Ovary (tissue), 9 donors: Measurements from ENCODE around the gene PAN3. TPM values are rescaled to one million over a fixed set of nuclear protein-coding genes. Genes with fewer than 3 reads are reported as not detected.

Experiments
- DNase-seq, 5 donors: peaks; one replicate each; pipeline ENCODE4 v3.0.0-alpha.2; 2019 to 2020
- H3K27ac ChIP-seq, 2 donors: fragments of 200-600 bp; one replicate each; pipeline versions ENCODE4 v1.5.1 to v1.8.0; 2019 to 2022
- H3K27me3 ChIP-seq: fragments of 200-600 bp; one replicate; pipeline ENCODE4 v1.8.0; 2022
- H3K36me3 ChIP-seq: fragments of 200-600 bp; sonication (generic); one replicate; pipeline ENCODE4 v1.5.1; 2019
- H3K4me1 ChIP-seq: one replicate; pipeline ENCODE4 v1.8.1; 2013; ENCODE audit warnings: mild to moderate bottlenecking, moderate library complexity; ENCODE audit not compliant: insufficient read depth
- H3K4me3 ChIP-seq: fragments of 200-600 bp; sonication (generic); one replicate; pipeline ENCODE4 v1.5.1; 2017
- H3K9me3 ChIP-seq, 2 donors: fragments of 200-600 bp in 1 of 2; sonication (generic) in 1 of 2; one replicate each; pipeline versions ENCODE4 v1.5.1 to v1.8.1; 2013 to 2019; ENCODE audit warnings: mild to moderate bottlenecking in 1 of 2, moderate library complexity in 1 of 2
- CTCF ChIP-seq, 3 donors: fragments of 450-650 bp in 2 of 3; fragments of 200-600 bp in 1 of 3; IDR thresholded peaks; one replicate each; pipeline versions ENCODE4 v1.5.1 to v1.8.0; 2016 to 2022; ENCODE audit warnings: antibody characterized with exemption in 3 of 3, mild to moderate bottlenecking in 1 of 3
- EP300 ChIP-seq: sonication (generic); formaldehyde crosslinking; IDR thresholded peaks from one replicate; pipeline ENCODE4 v1.6.1; 2017; ENCODE audit warnings: antibody characterized with exemption
- POLR2A ChIP-seq: fragments of 450-650 bp; IDR thresholded peaks from one replicate; pipeline ENCODE4 v1.6.1; 2017; ENCODE audit warnings: antibody characterized with exemption, mild to moderate bottlenecking, moderate library complexity
- WGBS, 3 donors: extraction: QIAGEN DNeasy Blood & Tissue Kit in 1 of 3; methylation state at CpG; one replicate each; pipeline versions ENCODE4 v1.1.5 to v1.1.7; 2013 to 2017; 5-methylcytosine and 5-hydroxymethylcytosine counted together
- intact Hi-C, 4 donors: fragments of 100-400 bp; cut with DNase I; formaldehyde crosslinking; loops; one replicate each; pipeline versions ENCODE4 v1.11.0 to v1.15.1; 2022 to 2023
- polyA plus RNA-seq, 2 donors: library from polyadenylated mRNA; stranded (reverse); fragments of 200-250 nt in 1 of 2; fragments of 350-450 nt in 1 of 2; fragmentation: Illumina TruSeq in 1 of 2; extraction: RNeasy Lipid Tissue Mini Kit (QIAGEN cat#74804) in 1 of 2; gene quantifications; one replicate each; pipeline ENCODE4 v1.2.3, GENCODE V29; 2013 to 2014
- total RNA-seq, 7 donors: library from RNA; depleted of rRNA in 2 of 7; stranded (reverse); fragments of >200 nt in 2 of 7; fragmentation: NEBNext Ultra II Directional in 3 of 7; extraction: Animal tissue kit (Norgen Biotek cat#: 25700) in 3 of 7; gene quantifications; one replicate each; pipeline versions ENCODE4 v1.1.0 to v1.2.4, GENCODE V29; 2016 to 2023
- donor health status: DM: no; HTN: no; CAD: no; lungs with moderate emphysema.
- donor health status: DM: no; HTN: no; CAD: no.
- donor health status: Bipolar disorder and iron deficiency.
- donor health status: DM: yes; HTN: yes; CAD: no.
- donor health status: DM: no; HTN: no; CAD: no.
- donor health status: DM: yes; HTN: yes; CAD: no.

PAN3 gene
- total and polyA plus RNA-seq, 9 donors = 13.2 to 40.7 (median 35.7) TPM

GRCh38 chr13:28286263-28286662 is 147.9 kb downstream of the PAN3 start:
- intact Hi-C loops = no loop called here
- no peaks in the 10 kb centered on the region for H3K36me3 ChIP-seq
- H3K27me3 ChIP-seq = no peaks in the 10 kb centered on the region
- H3K4me1 ChIP-seq = no peaks in the 10 kb centered on the region
- H3K27ac ChIP-seq = no peak overlapping the region
- 94 to 100% (median 98%) methylated on average over 1 of the region's 1 CpG for WGBS, 3 donors
- no peak for TF ChIP-seq POLR2A
- no peak for TF ChIP-seq EP300
- no peak for TF ChIP-seq CTCF (IDR thresholded peaks at IDR 0.05)
- DNase-seq = no peak
- no peaks in the 10 kb centered on the region for H3K9me3 ChIP-seq
- H3K4me3 ChIP-seq = no peak overlapping the region

GRCh38 chr13:28297341-28297740 is 159.0 kb downstream of the PAN3 start:
- H3K9me3 ChIP-seq = no peaks in the 10 kb centered on the region
- H3K27me3 ChIP-seq = no peaks in the 10 kb centered on the region
- intact Hi-C loops = no loop called here
- H3K27ac ChIP-seq = no peak overlapping the region
- no peaks in the 10 kb centered on the region for H3K4me1 ChIP-seq
- WGBS, 3 donors = 81 to 86% (median 85%) methylated on average over 3 of the region's 3 CpGs
- H3K4me3 ChIP-seq = no peak overlapping the region
- no peaks in the 10 kb centered on the region for H3K36me3 ChIP-seq
- DNase-seq = no peak
- TF ChIP-seq POLR2A = no peak

GRCh38 chr13:28299916-28300315 is 161.6 kb downstream of the PAN3 start:
- TF ChIP-seq EP300 (no peak), POLR2A (no peak), CTCF (IDR thresholded peaks at IDR 0.05) (no peak)

GRCh38 chr13:28301839-28302238 is 163.5 kb downstream of the PAN3 start:
- 54 to 70% (median 63%) methylated on average over 4 of the region's 4 CpGs for WGBS, 3 donors
- H3K27me3 ChIP-seq = no peaks in the 10 kb centered on the region
- intact Hi-C loops = no loop called here
- no peak overlapping the region for H3K4me3 ChIP-seq
- no peak for DNase-seq
- H3K27ac ChIP-seq = no peak overlapping the region
- no peaks in the 10 kb centered on the region for H3K36me3 ChIP-seq
- no peak for TF ChIP-seq EP300
- TF ChIP-seq CTCF (IDR thresholded peaks at IDR 0.05) = no peak
- TF ChIP-seq POLR2A = no peak
- H3K4me1 ChIP-seq = no peaks in the 10 kb centered on the region
- no peaks in the 10 kb centered on the region for H3K9me3 ChIP-seq

More at GRCh38 chr13:28299916-28300315, 161.6 kb downstream of the PAN3 start:
- H3K27ac ChIP-seq = no peak overlapping the region
- WGBS, 3 donors = 12 to 42% (median 14%) methylated on average over 2 of the region's 2 CpGs
- H3K4me1 ChIP-seq = no peaks in the 10 kb centered on the region
- H3K9me3 ChIP-seq = no peaks in the 10 kb centered on the region
- H3K36me3 ChIP-seq = no peaks in the 10 kb centered on the region
- intact Hi-C loops = no loop called here
- no peak for DNase-seq
- no peaks in the 10 kb centered on the region for H3K27me3 ChIP-seq
- H3K4me3 ChIP-seq = no peak overlapping the region

GRCh38 chr13:28306325-28306724 is 168.0 kb downstream of the PAN3 start:
- intact Hi-C loops = no loop called here
- DNase-seq = no peak
- Histone ChIP-seq H3K27ac (no peak overlapping the region), H3K9me3 (no peaks in the 10 kb centered on the region), H3K36me3 (no peaks in the 10 kb centered on the region), H3K27me3 (no peaks in the 10 kb centered on the region), H3K4me3 (no peak overlapping the region), H3K4me1 (no peaks in the 10 kb centered on the region)
- 90 to 92% (median 91%) methylated on average over 10 of the region's 10 CpGs for WGBS, 3 donors
- TF ChIP-seq CTCF (IDR thresholded peaks at IDR 0.05) = no peak
- no peak for TF ChIP-seq POLR2A
- no peak for TF ChIP-seq EP300
